Progenitor cell of endocrine pancreas (in vitro differentiated cells): ENCODE results near the gene ALG1L2. TPM values are rescaled to one million over a fixed set of nuclear protein-coding genes. Genes with fewer than 3 reads are reported as not detected.
"Not testable (repeated sequence)": the region's sequence is repeated elsewhere in the genome, so short reads cannot be mapped to it uniquely, and the experiment has no call there.

Experiments used
- DNase-seq: peaks from one replicate; pipeline ENCODE4 v3.0.0; 2021; ENCODE audit warnings: low spot score; ENCODE audit not compliant: unreplicated experiment
- H3K27ac Mint-ChIP-seq: 2 replicates; pipeline ENCODE4 v1.8.0; 2021; ENCODE audit warnings: mild to moderate bottlenecking, moderate library complexity, mixed read lengths
- H3K27me3 Mint-ChIP-seq: 2 replicates; pipeline ENCODE4 v1.8.0; 2021; ENCODE audit warnings: mixed read lengths
- H3K36me3 Mint-ChIP-seq: 2 replicates; pipeline ENCODE4 v1.8.0; 2022; ENCODE audit warnings: mixed read lengths; ENCODE audit not compliant: insufficient read depth
- H3K4me1 Mint-ChIP-seq: 2 replicates; pipeline ENCODE4 v1.8.0; 2021; ENCODE audit warnings: low read depth, mixed read lengths
- H3K4me3 Mint-ChIP-seq: 2 replicates; pipeline ENCODE4 v1.8.0; 2021; ENCODE audit warnings: low read depth, mild to moderate bottlenecking, moderate library complexity, mixed read lengths
- H3K9me3 Mint-ChIP-seq: 2 replicates; pipeline ENCODE4 v1.8.0; 2021; ENCODE audit warnings: low read depth, mixed read lengths
- total RNA-seq: library from RNA; stranded (reverse); gene quantifications from 2 replicates; pipeline ENCODE4 v1.2.1, GENCODE V29; 2021
- TF ChIP-seq, protein P1 (sequence below): fragments of 200-600 bp; sonication (generic); IDR thresholded peaks from one replicate; pipeline ENCODE4 v1.5.0; 2021; ENCODE audit warnings: antibody characterized with exemption, mild to moderate bottlenecking; ENCODE audit not compliant: unreplicated experiment

The ALG1L2 gene
- total RNA-seq, 1 donor from 2014 or later = 3.9 TPM

DNA sequence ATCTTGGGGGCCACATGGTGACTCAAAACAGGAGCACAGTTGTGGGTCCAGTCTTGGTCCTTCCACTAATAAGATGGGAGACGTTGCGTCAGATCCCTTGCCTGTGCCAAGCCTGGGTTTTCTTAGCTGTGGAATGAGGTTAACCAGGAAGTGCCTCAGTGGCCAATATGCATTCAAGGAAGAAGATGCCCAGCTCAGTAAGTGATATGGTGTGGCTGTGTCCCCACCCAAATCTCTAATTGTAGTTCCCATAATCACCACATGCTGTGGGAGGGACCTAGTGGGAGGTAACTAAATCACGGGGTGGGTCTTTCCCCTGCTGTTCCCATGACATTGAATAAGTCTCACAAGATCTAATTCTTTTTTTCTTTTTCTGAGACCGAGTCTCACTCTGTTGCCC, 6.4 kb downstream of the ALG1L2 start:
- H3K27ac Mint-ChIP-seq = no peak overlapping the region
- no peak overlapping the region for H3K4me3 Mint-ChIP-seq
- no peaks in the 10 kb centered on the region for H3K4me1 Mint-ChIP-seq
- H3K27me3 Mint-ChIP-seq = no peaks in the 10 kb centered on the region
- no peaks in the 10 kb centered on the region for H3K36me3 Mint-ChIP-seq
- peaks cover 7% of the 10 kb centered on the region for H3K9me3 Mint-ChIP-seq
- TF ChIP-seq, protein P1, sequence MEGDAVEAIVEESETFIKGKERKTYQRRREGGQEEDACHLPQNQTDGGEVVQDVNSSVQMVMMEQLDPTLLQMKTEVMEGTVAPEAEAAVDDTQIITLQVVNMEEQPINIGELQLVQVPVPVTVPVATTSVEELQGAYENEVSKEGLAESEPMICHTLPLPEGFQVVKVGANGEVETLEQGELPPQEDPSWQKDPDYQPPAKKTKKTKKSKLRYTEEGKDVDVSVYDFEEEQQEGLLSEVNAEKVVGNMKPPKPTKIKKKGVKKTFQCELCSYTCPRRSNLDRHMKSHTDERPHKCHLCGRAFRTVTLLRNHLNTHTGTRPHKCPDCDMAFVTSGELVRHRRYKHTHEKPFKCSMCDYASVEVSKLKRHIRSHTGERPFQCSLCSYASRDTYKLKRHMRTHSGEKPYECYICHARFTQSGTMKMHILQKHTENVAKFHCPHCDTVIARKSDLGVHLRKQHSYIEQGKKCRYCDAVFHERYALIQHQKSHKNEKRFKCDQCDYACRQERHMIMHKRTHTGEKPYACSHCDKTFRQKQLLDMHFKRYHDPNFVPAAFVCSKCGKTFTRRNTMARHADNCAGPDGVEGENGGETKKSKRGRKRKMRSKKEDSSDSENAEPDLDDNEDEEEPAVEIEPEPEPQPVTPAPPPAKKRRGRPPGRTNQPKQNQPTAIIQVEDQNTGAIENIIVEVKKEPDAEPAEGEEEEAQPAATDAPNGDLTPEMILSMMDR = no peak
- no peak for DNase-seq

DNA sequence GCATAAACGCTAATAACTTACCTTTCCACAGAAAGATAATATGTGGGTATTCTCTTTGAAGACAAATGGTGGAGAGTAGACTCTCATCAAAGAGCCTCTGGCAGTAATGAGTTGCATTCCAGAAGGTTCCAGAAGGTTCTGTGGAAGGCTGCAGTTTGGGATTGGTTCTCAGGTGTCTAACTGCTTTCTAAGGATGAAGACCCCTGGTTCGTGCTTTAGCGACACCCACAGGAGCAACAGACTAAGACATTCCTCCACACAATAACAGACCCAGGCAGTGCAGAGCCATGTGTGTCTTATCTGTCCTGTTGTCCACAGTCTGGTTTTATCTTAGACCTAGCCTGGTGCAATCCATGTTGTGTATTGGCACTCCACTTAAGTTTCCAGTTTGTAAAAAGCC, 9.1 kb downstream of the ALG1L2 start:
- H3K9me3 Mint-ChIP-seq, H3K27ac Mint-ChIP-seq, H3K4me1 Mint-ChIP-seq, DNase-seq, H3K36me3 Mint-ChIP-seq, H3K4me3 Mint-ChIP-seq, H3K27me3 Mint-ChIP-seq: not testable (repeated sequence)

DNA sequence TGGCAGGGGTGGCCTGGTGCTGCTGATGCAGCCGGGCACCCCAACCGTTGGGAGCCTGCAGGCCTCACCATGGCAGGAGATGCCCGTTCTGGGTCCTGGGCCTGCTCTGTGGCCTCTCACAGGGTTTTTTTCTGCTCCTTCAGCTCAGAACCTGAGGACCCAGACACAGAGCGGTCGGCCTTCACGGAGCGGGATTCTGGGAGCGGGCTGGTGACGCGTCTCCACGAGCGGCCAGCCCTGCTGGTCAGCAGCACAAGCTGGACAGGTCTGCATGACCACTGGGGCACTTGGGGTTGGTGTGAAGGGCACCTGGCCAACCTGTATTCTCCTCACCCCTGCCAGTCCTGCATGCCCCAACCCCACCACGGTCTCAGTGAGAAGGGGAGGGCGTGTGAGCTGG, 10.3 kb downstream of the ALG1L2 start:
- DNase-seq = no peak
- no peaks in the 10 kb centered on the region for H3K4me1 Mint-ChIP-seq
- peaks cover 7% of the 10 kb centered on the region for H3K9me3 Mint-ChIP-seq
- TF ChIP-seq, protein P1 = no peak
- H3K27me3 Mint-ChIP-seq = no peaks in the 10 kb centered on the region
- no peak overlapping the region for H3K4me3 Mint-ChIP-seq
- no peak overlapping the region for H3K27ac Mint-ChIP-seq
- H3K36me3 Mint-ChIP-seq = no peaks in the 10 kb centered on the region

DNA sequence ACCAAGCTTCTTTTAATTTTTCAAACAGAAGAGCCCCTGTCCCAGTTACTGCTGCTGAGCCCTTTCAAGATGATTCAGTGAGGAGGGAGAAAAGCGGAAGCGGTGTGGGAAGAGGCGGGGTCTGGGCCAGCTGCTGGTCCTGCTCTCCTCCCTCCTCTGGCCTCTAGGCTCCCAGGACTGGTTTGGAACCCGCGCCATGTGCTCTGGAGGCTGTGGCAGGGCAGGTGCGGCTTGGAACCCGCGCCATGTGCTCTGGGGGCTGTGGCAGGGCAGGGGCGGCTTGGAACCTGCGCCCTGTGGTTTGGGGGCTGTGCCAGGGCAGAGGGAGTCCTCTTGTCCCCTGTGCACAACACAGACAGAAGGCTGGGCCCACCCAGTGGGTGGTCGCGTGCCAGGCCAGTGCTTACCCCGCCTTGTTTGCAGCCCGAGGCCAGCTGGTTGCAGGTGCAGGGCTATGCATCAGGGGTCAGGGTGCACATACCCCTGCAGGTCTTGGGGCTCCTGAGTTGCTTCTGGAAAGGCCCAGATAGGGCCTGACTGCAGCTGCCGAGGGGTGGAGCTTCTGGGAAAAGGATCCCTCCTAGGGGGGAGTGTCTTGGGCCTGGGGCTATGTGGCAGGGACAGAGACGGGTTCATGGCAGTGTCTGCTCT, 12.2 kb downstream of the ALG1L2 start:
- Mint-ChIP-seq H3K27ac (no peak overlapping the region), H3K4me1 (peaks cover 1% of the 10 kb centered on the region), H3K9me3 (no peaks in the 10 kb centered on the region), H3K4me3 (no peak overlapping the region), H3K27me3 (no peaks in the 10 kb centered on the region), H3K36me3 (no peaks in the 10 kb centered on the region)
- DNase-seq = no peak
- TF ChIP-seq, protein P1 = no peak

DNA sequence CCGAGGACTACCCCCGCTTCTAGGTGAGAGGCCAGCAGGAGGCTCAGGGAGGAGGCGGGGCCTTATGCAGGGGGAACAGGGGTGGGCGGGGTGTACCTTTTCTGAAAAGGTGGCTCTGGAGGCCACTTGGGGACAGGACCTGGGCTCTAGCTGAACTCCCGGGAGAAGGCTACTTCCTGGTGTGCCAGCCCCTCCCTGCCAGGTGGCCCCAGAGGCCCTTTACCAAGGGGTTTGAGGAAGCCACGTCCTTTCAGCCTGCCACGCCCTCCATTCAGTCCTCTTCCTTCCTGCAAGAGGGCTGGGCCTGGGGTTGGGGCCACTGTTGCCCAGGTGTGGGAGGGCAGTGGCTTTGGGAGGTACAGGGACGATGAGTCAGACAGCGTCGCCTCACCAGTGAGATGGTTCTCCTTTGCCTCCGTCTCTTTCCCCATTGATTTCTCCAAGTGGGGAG, 12.9 kb downstream of the ALG1L2 start:
- not testable (repeated sequence) for H3K36me3 Mint-ChIP-seq, H3K9me3 Mint-ChIP-seq, H3K27me3 Mint-ChIP-seq, H3K27ac Mint-ChIP-seq, H3K4me3 Mint-ChIP-seq, H3K4me1 Mint-ChIP-seq, DNase-seq

DNA sequence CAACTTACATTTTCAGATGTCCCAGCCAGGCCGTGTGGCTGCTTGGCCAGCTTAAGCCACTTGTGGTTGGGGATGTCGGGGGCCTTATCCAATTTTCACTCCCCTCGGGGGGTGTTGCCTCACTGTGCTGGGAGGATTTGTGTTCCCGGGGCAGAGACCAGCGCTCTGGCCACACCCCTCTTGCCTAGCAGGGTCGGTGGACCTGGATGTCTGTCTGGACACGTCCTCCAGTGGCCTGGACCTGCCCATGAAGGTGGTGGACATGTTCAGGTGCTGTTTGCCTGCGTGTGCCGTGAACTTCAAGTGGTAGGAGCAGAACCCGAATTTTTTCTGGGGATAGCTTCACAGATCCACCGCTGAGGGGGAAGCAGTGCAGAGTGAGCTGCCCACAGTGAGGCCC, 14.2 kb downstream of the ALG1L2 start:
- not testable (repeated sequence) for H3K27ac Mint-ChIP-seq, H3K9me3 Mint-ChIP-seq, H3K4me1 Mint-ChIP-seq, H3K36me3 Mint-ChIP-seq, H3K4me3 Mint-ChIP-seq, H3K27me3 Mint-ChIP-seq, DNase-seq

DNA sequence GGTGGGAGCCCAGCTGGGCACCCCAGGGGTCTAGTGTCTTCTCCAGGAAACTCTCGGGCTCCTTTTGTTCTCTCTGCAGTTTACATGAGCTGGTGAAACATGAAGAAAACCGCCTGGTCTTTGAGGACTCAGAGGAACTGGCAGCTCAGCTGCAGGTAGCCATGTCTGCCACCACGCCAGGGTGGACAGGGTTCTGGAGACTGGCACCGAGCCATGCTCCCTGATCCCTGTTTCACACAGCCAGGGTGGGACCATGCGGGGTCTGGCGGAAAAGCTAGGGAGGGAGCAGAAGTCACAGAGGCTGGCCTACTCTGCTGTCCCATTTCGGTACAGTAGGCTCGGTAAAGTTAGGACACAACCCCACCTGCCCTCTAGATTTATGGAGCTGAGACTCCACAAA, 15.5 kb downstream of the ALG1L2 start:
- not testable (repeated sequence) for H3K4me1 Mint-ChIP-seq, H3K27me3 Mint-ChIP-seq, H3K4me3 Mint-ChIP-seq

More for the DNA sequence above, 15.5 kb downstream of the ALG1L2 start:
- not testable (repeated sequence) for H3K9me3 Mint-ChIP-seq, H3K27ac Mint-ChIP-seq, DNase-seq, H3K36me3 Mint-ChIP-seq
